HG02571 (cell line): ENCODE results near the gene NOSIP.
"Not testable (repeated sequence)": the region's sequence is repeated elsewhere in the genome, so short reads cannot be mapped to it uniquely, and the experiment has no call there.

Source experiments
- ATAC-seq: cut with Tn5 transposase; IDR thresholded peaks from one replicate; pipeline ENCODE4 v1.9.1; 2021; ENCODE audit warnings: mild to moderate bottlenecking, moderate library complexity; ENCODE audit not compliant: unreplicated experiment

Gene NOSIP, protein sequence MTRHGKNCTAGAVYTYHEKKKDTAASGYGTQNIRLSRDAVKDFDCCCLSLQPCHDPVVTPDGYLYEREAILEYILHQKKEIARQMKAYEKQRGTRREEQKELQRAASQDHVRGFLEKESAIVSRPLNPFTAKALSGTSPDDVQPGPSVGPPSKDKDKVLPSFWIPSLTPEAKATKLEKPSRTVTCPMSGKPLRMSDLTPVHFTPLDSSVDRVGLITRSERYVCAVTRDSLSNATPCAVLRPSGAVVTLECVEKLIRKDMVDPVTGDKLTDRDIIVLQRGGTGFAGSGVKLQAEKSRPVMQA

DNA sequence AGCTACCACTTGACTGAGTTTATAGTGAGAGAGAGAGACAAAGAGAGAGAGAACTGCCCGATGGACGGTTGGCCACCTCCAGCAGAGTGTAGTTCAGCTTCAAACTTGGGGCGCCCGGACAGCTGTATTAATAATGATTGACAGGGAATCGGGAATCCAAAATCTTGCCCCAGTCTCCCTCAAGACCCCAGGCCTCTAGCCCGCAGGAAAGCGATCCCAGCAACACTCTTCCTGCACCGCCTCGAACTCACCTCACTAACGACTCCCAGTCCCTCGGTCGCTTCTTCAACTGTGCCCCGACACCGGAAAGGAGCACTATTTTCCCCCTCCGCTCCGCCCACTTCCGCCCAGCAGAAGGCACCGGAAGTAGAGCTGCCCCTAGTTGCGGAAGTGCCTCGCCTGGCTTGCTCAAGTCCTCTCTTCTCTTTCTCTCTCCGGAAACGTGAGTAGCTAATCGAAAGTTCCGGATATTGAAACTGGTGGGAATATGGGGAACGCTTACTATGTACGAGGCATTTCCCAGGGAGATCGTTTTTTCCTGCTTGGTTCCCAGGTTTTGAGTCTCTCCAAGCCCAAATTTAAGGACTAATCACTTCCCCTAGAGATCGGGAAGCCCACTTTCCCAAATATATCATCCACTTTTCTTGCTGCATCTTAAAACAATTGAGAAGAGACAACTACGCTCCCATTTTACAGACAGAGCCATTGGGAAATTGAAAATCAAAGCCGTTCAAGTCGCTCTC is at the start of gene NOSIP:
TSS of gene NOSIP (minus strand) at position 293 of the 743 bp plus-strand sequence. CDS start 19,865 bp downstream, outside the sequence.
- ATAC-seq: peak; percentile 89

DNA sequence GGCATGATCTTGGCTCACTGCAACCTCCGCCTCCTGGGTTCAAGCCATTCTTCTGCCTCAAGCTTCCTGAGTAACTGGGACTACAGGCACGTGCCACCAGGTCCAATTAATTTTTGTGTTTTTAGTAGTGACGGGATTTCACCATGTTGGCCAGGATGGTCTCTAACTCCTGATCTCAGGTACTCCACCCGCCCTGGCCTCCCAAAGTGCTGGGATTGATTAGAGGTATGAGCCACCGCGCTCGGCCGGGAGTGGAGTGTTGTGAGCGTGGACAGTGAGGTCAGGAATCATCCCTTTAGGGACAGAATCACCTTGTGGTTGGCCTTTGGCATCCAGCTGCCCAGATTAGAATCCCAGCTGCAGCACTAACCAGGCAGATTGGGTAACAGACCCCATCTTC is 49.3 kb upstream of the NOSIP start:
- no peak for ATAC-seq

DNA sequence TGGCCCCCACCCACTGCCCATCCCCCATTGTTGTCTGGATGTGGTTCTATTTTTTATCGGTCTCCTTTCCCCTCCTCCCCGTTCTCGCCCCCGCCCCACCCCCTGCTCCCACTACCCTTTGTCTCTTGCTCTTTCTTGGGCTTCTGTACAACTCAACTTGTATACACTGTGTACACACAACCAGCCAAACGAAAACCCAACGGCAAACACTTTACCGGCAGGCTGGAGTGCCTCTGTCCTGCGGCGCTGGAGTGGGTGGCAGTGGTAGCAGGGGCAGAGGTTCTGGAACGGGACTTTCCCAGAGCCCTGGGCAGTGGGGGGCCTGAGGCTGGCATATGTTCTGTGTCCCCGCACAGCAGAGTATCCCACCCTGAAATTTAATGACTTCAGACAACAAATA is 45.9 kb upstream of the NOSIP start:
- ATAC-seq: no peak

DNA sequence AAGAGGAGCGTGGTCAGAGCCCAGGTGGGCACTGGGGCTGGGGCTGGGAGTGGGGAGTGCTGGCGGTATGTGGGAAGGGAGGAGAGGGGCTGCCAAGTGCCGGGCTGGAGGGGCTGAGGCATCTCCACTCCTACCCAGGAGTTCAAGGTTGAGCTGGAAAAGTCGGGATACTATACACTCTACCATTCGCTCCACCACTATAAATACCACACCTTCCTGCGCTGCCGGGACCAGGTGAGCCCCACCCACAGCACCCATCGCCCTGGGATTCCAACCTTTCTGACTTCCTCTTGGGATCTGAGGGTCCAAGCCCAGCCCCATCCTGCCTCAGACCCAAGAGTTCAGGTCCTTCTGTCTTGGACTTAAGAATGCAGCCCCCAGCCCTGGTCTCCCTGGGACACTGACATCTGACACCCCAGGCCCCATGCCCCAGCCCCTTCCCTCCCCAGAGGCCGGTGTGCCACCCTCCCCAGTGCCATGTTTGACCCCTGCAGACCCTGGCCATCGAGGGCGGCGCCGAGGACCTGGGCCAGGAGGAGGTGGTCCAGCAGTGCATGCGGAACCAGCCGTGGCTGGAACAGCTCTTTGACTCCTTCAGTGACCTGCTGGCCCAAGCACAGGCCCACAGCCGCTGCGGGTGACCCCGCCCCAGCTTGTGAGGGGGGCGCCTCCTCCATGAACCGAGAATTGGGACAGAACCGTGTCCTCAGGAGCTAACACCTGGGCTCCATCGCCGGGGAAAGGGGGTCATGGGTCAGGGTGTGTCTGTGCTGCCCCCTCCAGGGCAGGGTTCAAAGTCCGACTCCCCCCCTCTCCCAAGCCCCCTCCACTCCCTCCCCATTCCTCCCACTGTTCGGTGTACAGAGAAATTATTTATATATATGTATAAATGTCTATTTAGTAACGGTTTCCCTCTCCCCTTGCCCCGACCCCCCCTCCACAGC is 44.9 kb upstream of the NOSIP start:
- no peak for ATAC-seq

DNA sequence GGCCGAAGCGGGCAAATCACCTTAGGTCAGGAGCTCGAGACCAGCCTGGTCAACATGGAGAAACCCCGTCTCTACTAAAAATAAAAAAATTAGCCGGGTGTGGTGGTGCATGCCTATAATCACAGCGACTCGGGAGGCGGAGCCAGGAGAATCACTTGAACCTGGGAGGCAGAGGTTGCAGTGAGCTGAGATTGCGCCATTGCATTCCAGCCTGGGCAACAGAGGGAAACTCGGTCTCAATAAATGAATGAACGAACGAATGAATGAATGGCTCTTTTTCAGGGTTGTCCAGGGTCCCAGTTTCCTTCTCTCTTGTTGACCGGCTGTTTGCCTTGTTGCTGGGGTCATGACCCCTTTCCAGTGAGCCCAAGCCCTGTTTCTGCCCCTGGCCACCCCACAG is 37.5 kb upstream of the NOSIP start:
- not testable (repeated sequence) for ATAC-seq

DNA sequence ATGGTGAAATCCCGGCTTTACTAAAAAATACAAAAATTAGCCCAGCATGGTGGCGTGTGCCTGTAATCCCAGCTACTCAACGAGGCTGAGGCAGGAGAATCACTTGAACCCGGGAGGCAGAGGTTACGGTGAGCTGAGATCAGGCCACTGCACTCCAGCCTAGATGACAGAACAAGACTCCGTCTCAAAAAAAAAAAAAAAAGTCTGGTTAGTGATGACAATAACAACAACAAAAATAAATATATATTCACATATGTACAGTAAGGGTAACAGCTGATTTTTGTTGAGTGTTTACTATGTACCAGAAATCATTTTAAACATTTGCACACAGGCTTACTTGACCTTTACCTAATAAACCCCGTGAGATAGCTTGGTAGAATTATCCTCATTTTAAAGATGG is 36.6 kb upstream of the NOSIP start:
- ATAC-seq: no peak

DNA sequence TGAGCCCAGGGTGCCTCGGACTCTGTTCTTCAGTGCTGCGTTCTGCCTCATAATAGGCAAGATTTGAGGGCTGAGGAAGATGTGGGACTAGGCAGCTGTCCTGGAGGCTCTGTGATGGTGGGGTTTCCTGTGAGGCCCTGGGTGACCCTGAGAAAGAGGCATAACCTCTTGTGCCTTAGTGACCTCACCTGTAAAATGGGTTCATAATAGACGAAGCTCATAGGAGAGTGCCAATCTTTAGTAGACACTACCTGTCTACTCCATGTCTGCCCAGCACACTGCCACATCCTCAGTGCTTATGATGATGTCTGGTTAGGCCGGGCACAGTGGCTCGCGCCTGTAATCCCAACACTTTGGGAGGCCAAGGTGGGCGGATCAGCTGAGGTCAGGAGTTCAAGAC is 36.2 kb upstream of the NOSIP start:
- ATAC-seq: no peak

DNA sequence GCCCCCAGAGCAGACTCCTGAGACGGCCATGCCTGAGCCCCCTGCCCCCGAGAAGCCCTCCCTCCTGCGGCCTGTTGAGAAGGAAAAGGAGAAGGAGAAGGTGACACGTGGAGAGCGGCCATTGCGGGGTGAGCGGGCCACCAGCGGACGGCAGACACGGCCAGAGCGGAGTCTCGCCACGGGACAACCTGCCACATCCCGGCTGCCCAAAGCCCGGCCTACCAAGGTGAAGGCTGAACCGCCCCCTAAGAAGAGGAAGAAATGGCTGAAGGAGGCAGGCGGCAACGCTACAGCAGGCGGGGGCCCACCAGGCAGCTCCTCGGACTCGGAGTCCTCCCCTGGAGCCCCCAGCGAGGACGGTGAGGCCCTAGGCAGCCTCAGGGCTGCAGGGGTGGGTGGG is 35.5 kb upstream of the NOSIP start:
- no peak for ATAC-seq

DNA sequence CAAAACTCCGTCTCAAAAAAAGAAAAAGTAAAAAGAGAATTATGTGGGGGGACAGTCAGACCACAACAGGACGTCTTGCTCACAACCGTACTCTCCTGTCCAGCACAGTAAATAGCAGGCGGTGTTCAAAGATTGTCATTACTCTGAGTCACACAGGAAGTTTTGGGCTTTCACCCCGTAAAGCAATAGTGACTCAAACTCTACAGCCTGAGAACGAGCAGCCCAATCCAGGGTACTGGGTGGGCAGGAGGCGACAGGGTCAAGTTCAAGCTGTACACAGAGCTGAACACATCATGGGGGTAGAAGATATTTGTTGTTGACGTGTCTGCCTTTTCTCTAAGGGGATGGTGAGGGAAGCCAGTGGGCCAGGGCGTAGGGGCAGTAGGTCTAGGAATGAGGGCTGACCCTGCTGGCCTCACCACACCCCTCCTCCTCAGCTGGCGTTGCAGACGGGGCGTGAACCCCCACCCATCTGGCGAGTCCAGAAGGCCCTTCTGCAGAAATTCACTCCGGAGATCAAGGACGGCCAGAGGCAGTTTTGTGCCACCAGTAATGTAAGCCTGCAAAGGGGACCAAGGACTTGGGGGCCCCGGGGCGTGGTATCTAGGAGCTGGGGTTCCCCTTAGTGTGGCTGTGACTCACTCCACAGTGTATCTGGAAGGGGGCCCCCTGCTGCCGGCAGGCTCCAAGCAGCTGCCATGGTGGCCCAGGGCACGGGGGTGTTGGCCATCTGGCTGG is 33.9 kb upstream of the NOSIP start:
- ATAC-seq: no peak

DNA sequence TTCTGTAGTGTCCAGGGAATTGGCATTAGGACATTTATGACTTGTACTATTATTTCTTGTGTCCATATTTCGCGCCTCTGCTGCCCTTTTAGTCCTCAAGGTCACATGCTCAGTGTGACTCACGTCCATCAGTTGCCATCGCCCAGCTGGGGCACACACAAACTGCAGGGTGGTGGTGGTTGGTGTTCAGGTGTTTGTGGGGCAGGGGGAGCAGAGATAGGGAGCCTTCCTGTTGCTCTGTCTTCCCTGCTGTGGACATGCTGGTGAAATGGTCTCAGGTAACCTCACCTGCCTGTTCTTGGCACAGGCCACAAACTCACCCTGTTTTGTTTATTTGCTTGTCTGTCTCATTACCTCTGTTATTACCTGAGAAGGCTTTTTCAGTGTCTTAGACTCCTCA is 33.0 kb upstream of the NOSIP start:
- ATAC-seq: no peak

DNA sequence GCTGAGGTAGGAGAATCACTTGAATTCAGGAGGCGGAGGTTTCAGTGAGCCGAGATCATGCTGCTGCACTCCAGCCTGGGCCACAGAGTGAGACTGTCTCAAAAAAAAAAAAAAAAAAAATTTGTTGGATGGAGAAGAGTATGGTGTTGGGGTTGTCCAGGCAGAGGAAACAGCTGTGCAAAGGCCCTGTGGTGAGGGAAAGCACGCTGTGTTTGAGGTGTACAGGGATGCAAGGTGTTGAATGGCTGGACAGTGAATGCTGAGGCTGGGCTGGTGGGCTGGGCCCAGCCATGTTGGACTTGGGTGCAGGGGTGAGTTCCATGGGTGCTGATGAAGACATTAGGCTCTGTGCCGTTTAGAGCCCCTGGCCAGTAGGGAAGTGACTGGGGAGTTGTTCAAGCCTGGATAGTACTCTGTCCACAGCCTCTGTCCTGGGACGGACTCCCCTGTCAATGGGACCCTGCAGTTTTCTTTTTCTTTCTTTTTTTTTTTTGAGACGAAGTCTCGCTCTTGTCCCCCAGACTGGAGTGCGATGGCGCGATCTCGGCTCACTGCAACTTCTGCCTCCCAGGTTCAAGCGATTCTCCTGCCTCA is 29.2 kb upstream of the NOSIP start:
- no peak for ATAC-seq

DNA sequence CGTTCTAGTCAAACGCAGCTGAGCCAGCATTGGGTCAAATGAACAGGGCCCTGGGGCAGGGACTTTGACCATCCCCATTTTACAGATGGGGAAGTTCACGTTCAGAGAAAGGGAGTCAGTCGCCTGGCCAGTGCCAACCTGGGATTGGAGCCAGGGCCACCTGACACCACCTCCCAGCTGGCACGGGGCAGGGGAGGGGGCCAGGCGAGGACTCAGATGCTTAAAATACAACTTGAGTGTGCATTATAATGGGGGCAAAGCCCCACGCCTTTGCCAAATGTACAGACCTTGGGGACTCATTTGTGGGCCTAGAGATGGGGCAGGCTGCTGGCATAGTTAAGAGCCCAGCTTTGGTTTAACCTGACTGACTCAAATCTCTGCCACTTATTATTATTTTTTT is 25.2 kb upstream of the NOSIP start:
- no peak for ATAC-seq

DNA sequence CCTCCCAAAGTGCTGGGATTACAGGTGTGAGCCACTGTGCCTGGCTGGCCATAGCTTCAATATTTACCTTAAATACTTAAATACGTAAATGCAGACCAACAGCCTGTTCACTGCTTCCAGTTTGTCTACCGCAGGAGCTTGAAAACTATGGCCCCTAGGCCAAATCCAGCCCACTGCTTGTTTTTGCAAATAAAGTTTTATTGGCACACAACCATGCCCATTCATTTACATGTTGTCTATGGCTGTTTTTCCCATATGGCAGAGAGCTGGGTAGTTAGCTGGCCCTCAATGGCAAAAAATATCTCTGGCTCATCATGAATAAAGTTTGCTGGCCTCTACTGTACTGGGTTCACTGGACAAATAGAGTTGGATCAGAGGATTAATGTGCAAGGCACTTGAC is 22.4 kb upstream of the NOSIP start:
- ATAC-seq: no peak

DNA sequence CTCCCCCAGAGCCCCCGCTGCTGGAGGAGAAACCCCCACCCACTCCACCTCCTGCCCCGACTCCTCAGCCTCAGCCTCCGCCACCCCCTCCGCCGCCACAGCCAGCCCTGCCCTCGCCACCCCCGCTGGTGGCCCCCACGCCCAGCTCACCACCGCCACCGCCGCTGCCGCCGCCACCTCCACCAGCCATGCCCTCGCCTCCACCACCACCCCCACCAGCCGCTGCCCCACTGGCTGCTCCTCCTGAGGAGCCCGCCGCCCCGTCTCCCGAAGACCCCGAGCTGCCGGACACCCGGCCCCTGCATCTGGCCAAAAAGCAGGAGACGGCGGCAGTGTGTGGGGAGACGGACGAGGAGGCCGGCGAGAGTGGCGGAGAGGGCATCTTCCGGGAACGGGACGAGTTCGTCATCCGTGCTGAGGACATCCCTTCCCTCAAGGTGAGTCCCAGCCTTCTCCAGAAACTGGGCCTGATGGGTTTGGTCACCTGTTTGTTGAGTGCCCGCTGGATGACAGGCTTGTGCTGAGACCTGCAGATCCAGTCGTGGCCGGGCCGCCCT is 21.2 kb upstream of the NOSIP start:
- no peak for ATAC-seq

DNA sequence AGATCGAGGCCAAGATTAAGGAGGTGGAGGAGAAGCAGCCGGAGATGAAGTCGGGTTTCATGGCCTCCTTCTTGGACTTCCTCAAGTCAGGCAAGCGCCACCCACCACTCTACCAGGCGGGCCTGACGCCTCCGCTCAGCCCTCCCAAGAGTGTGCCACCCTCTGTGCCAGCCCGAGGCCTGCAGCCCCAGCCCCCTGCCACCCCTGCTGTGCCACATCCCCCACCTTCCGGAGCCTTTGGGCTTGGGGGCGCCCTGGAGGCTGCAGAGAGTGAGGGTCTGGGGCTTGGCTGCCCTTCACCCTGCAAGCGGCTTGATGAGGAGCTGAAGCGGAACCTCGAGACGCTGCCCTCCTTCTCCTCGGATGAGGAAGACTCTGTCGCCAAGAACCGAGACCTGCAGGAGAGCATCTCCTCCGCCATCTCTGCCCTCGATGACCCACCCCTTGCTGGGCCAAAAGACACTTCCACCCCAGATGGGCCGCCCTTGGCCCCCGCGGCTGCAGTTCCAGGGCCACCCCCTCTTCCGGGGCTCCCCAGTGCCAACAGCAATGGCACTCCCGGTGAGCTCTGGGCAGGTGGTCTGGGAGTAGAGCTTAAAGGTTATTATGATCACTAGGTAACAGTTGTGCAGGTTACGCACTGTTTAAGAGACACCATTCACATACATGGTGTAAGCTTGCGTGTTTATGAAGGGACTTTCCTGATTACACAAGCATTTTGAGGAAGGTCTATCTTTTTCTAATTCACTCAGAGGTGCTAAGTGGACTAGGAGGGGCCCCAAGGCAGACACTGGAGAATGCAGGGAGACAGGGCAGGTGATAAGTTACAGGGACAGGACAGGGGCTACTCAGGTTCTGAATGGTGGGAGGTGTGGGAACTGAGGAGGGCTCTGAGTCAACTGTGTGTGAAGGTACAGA is 19.3 kb upstream of the NOSIP start:
- ATAC-seq: no peak

DNA sequence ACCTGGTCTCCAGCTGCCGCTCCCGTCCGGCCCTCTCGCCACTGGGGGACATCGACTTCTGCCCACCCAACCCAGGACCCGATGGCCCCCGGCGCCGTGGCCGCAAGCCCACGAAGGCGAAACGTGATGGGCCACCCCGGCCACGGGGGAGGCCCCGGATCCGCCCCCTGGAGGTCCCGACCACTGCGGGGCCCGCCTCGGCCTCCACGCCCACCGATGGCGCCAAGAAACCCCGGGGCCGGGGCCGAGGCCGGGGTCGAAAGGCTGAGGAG is 17.3 kb upstream of the NOSIP start:
- ATAC-seq: no peak

DNA sequence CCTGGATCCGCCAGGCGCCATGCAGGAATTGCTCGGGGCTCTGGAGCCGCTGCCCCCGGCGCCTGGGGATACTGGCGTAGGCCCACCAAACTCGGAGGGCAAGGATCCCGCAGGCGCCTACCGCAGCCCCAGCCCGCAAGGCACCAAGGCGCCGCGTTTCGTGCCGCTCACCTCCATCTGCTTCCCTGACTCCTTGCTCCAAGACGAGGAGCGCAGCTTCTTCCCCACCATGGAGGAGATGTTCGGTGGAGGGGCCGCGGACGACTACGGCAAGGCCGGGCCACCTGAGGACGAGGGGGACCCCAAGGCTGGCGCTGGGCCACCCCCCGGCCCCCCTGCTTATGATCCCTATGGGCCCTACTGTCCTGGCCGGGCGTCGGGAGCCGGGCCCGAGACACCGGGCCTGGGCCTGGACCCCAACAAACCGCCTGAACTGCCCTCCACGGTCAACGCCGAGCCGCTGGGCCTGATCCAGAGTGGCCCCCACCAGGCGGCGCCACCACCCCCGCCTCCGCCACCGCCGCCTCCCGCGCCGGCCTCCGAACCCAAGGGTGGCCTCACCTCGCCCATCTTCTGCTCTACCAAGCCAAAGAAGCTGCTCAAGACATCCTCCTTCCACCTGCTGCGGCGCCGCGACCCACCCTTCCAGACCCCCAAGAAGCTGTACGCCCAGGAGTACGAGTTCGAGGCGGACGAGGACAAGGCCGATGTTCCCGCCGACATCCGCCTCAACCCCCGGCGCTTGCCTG is 16.8 kb upstream of the NOSIP start:
- ATAC-seq: no peak

DNA sequence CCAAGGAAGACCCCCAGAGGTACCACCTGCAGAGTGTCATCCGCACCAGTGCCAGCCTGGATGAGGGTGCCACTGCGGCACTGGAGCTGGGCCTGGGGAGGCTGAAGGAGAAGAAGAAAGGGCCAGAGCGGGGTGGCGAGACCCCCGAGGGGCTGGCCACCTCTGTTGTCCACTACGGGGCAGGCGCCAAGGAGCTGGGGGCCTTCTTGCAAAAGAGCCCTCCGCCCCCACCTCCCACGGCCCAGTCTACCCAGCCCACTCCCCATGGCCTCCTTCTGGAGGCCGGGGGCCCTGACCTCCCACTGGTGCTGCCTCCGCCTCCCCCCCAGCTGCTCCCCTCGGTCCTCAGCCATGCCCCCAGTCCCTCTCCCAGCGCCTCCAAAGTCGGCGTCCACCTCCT is 16.1 kb upstream of the NOSIP start:
- no peak for ATAC-seq
